ENCODE data around the gene THSD7B.

DNA sequence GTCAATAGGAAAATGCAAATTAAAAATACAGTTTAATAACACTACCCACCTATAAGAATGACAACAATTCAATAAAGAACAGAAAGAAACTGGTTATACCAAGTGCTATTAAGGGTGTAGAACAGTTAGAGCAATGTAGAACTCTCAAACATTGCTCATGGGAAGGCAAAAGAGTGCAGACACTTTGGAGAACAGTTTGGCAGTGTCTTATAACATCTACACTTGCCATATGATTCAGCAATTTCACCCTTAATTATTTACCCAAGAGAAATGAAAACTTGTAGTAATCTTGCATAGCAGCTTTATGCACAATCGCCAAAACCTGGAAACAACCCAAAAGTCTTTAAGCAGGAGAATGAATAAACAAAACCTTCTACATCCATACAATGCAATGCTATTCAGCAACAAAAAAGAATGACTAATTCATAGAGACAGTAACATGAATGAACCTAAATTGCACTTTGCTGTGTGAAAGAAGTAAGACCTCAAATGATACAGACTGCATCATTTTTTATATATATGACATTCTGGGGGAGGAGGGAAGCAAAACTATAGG is 455.2 kb downstream of the THSD7B start:
- TF ChIP-seq, protein P1, sequence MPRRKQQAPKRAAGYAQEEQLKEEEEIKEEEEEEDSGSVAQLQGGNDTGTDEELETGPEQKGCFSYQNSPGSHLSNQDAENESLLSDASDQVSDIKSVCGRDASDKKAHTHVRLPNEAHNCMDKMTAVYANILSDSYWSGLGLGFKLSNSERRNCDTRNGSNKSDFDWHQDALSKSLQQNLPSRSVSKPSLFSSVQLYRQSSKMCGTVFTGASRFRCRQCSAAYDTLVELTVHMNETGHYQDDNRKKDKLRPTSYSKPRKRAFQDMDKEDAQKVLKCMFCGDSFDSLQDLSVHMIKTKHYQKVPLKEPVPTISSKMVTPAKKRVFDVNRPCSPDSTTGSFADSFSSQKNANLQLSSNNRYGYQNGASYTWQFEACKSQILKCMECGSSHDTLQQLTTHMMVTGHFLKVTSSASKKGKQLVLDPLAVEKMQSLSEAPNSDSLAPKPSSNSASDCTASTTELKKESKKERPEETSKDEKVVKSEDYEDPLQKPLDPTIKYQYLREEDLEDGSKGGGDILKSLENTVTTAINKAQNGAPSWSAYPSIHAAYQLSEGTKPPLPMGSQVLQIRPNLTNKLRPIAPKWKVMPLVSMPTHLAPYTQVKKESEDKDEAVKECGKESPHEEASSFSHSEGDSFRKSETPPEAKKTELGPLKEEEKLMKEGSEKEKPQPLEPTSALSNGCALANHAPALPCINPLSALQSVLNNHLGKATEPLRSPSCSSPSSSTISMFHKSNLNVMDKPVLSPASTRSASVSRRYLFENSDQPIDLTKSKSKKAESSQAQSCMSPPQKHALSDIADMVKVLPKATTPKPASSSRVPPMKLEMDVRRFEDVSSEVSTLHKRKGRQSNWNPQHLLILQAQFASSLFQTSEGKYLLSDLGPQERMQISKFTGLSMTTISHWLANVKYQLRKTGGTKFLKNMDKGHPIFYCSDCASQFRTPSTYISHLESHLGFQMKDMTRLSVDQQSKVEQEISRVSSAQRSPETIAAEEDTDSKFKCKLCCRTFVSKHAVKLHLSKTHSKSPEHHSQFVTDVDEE (CRISPR knock-in tag; IDR thresholded peaks at IDR 0.05) = no peak
- TF ChIP-seq ISL1 (CRISPR knock-in tag; IDR thresholded peaks at IDR 0.05) (no peak), BACH2 (CRISPR knock-in tag; IDR thresholded peaks at IDR 0.05; ENCODE audit: borderline replicate concordance) (no peak), ZC3H10 (CRISPR knock-in tag; IDR thresholded peaks at IDR 0.05) (no peak), CSDC2 (CRISPR knock-in tag; IDR thresholded peaks at IDR 0.05) (no peak), RARB (CRISPR knock-in tag; IDR thresholded peaks at IDR 0.05) (no peak), TCF4 (CRISPR knock-in tag; IDR thresholded peaks at IDR 0.05; ENCODE audit: borderline replicate concordance) (no peak), ZFP30 (CRISPR knock-in tag; IDR thresholded peaks at IDR 0.05) (no peak)
- TF ChIP-seq, protein P2, sequence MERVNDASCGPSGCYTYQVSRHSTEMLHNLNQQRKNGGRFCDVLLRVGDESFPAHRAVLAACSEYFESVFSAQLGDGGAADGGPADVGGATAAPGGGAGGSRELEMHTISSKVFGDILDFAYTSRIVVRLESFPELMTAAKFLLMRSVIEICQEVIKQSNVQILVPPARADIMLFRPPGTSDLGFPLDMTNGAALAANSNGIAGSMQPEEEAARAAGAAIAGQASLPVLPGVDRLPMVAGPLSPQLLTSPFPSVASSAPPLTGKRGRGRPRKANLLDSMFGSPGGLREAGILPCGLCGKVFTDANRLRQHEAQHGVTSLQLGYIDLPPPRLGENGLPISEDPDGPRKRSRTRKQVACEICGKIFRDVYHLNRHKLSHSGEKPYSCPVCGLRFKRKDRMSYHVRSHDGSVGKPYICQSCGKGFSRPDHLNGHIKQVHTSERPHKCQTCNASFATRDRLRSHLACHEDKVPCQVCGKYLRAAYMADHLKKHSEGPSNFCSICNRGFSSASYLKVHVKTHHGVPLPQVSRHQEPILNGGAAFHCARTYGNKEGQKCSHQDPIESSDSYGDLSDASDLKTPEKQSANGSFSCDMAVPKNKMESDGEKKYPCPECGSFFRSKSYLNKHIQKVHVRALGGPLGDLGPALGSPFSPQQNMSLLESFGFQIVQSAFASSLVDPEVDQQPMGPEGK (CRISPR knock-in tag; IDR thresholded peaks at IDR 0.05; ENCODE audit: borderline replicate concordance) = no peak
- TF ChIP-seq, protein P3, sequence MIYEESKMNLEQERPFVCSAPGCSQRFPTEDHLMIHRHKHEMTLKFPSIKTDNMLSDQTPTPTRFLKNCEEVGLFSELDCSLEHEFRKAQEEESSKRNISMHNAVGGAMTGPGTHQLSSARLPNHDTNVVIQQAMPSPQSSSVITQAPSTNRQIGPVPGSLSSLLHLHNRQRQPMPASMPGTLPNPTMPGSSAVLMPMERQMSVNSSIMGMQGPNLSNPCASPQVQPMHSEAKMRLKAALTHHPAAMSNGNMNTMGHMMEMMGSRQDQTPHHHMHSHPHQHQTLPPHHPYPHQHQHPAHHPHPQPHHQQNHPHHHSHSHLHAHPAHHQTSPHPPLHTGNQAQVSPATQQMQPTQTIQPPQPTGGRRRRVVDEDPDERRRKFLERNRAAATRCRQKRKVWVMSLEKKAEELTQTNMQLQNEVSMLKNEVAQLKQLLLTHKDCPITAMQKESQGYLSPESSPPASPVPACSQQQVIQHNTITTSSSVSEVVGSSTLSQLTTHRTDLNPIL (CRISPR knock-in tag; IDR thresholded peaks at IDR 0.05; ENCODE audit: low read depth) = no peak

Measured in SK-N-SH treated with all-trans-retinoic acid at 6 μM for 48 hours (cell line).